Tibial nerve (tissue), 4 donors: ENCODE measurements around the gene ABCB9. TPM values are rescaled to one million over a fixed set of nuclear protein-coding genes. Genes with fewer than 3 reads are reported as not detected.

Experiments used
- DNase-seq, 2 donors: peaks; one replicate each; pipeline ENCODE4 v3.0.0-alpha.2; 2019; ENCODE audit warnings: low spot score in 2 of 2
- H3K27ac ChIP-seq, 4 donors: fragments of 200-600 bp; sonication (generic) in 3 of 4; one replicate each; pipeline ENCODE4 v1.5.1; 2017 to 2019; ENCODE audit warnings: mild to moderate bottlenecking in 1 of 4
- H3K27me3 ChIP-seq, 2 donors: fragments of 200-600 bp; sonication (generic) in 1 of 2; one replicate each; pipeline versions ENCODE4 v1.5.1 to v1.6.0; 2017 to 2019
- H3K36me3 ChIP-seq, 3 donors: fragments of 200-600 bp; sonication (generic); one replicate each; pipeline ENCODE4 v1.5.1; 2018 to 2019
- H3K4me1 ChIP-seq, 4 donors: fragments of 200-600 bp; sonication (generic) in 3 of 4; one replicate each; pipeline ENCODE4 v1.5.1; 2017 to 2019
- H3K4me3 ChIP-seq, 4 donors: fragments of 200-600 bp; sonication (generic) in 3 of 4; one replicate each; pipeline ENCODE4 v1.5.1; 2017 to 2019; ENCODE audit warnings: mild to moderate bottlenecking in 1 of 4, moderate library complexity in 1 of 4
- H3K9me3 ChIP-seq, 4 donors: fragments of 200-600 bp; sonication (generic) in 3 of 4; one replicate each; pipeline ENCODE4 v1.5.1; 2017 to 2019
- CTCF ChIP-seq, 5 experiments: fragments of 200-600 bp in 3 of 5; fragments of 450-650 bp in 2 of 5; sonication (generic) in 3 of 5; IDR thresholded peaks; one replicate each; pipeline ENCODE4 v1.5.1; 2016 to 2019; ENCODE audit warnings: antibody characterized with exemption in 5 of 5, mild to moderate bottlenecking in 3 of 5, moderate library complexity in 2 of 5
- EP300 ChIP-seq, 2 donors: sonication (generic); formaldehyde crosslinking; IDR thresholded peaks; one replicate each; pipeline ENCODE4 v1.6.1; 2017; ENCODE audit warnings: antibody characterized with exemption in 2 of 2, mild to moderate bottlenecking in 1 of 2
- POLR2A ChIP-seq, 2 donors: fragments of 450-650 bp; IDR thresholded peaks; one replicate each; pipeline ENCODE4 v1.6.1; 2017; ENCODE audit warnings: antibody characterized with exemption in 2 of 2, mild to moderate bottlenecking in 2 of 2, moderate library complexity in 2 of 2
- WGBS, 2 donors: methylation state at CpG; one replicate each; pipeline ENCODE4 v1.1.5; 2018; 5-methylcytosine and 5-hydroxymethylcytosine counted together
- total RNA-seq, 4 donors: library from RNA; depleted of rRNA; stranded (reverse); fragments of >200 nt; gene quantifications; one replicate each; pipeline ENCODE4 v1.1.0, GENCODE V29; 2016

The ABCB9 gene
- total RNA-seq, 4 donors from 2014 or later = 4.2 to 11.4 (median 6.0) TPM

GRCh38 chr12:122903693-122904034, 62.6 kb downstream of the ABCB9 start:
- TF ChIP-seq POLR2A (IDR thresholded peaks at IDR 0.05) = no peak
- no peak for TF ChIP-seq EP300 (IDR thresholded peaks at IDR 0.05)
- TF ChIP-seq CTCF (IDR thresholded peaks at IDR 0.05) = no peak
- Histone ChIP-seq H3K9me3 (no peaks in the 10 kb centered on the region), H3K4me3 (no peak overlapping the region), H3K27me3 (no peaks in the 10 kb centered on the region), H3K36me3 (no peaks in the 10 kb centered on the region), H3K4me1 (peaks cover 0 to 14% (median 3%) of the 10 kb centered on the region in 4 donors), H3K27ac (no peak overlapping the region)
- 69 to 73% methylated on average over 7 of the region's 7 CpGs for WGBS, 2 donors
- no peak for DNase-seq

GRCh38 chr12:122902854-122903692, 63.2 kb downstream of the ABCB9 start:
- peaks cover 0 to 19% (median 6%) of the 10 kb centered on the region in 4 donors for H3K4me1 ChIP-seq
- WGBS, 2 donors = 56 to 57% methylated on average over 10 of the region's 10 CpGs
- H3K36me3 ChIP-seq = no peaks in the 10 kb centered on the region
- no peak for TF ChIP-seq CTCF (IDR thresholded peaks at IDR 0.05)
- no peak for TF ChIP-seq EP300 (IDR thresholded peaks at IDR 0.05)
- TF ChIP-seq POLR2A (IDR thresholded peaks at IDR 0.05) = no peak
- no peaks in the 10 kb centered on the region for H3K27me3 ChIP-seq
- H3K9me3 ChIP-seq = no peaks in the 10 kb centered on the region
- no peak overlapping the region for H3K4me3 ChIP-seq
- no peak overlapping the region for H3K27ac ChIP-seq
- DNase-seq = no peak

GRCh38 chr12:122899887-122900286, 66.4 kb downstream of the ABCB9 start:
- no peaks in the 10 kb centered on the region for H3K36me3 ChIP-seq
- WGBS, 2 donors = 92 to 98% methylated on average over 6 of the region's 6 CpGs
- H3K4me3 ChIP-seq = no peak overlapping the region
- peak overlapping the region in 1 of 4 donors; percentile 36 for H3K27ac ChIP-seq
- no peak for DNase-seq
- H3K9me3 ChIP-seq = peaks cover 0 to 4% (median 0%) of the 10 kb centered on the region in 4 donors
- TF ChIP-seq CTCF (IDR thresholded peaks at IDR 0.05) = no peak
- TF ChIP-seq POLR2A (IDR thresholded peaks at IDR 0.05) = no peak
- no peak for TF ChIP-seq EP300 (IDR thresholded peaks at IDR 0.05)
- H3K27me3 ChIP-seq = no peaks in the 10 kb centered on the region
- peaks cover 0 to 21% (median 10%) of the 10 kb centered on the region in 4 donors for H3K4me1 ChIP-seq

GRCh38 chr12:122896662-122897061, 69.6 kb downstream of the ABCB9 start:
- WGBS, 2 donors = 74 to 83% methylated on average over 7 of the region's 7 CpGs
- peaks cover 0 to 53% (median 39%) of the 10 kb centered on the region in 4 donors for H3K4me1 ChIP-seq
- H3K4me3 ChIP-seq = no peak overlapping the region
- TF ChIP-seq EP300 (IDR thresholded peaks at IDR 0.05) = no peak
- no peak for TF ChIP-seq CTCF (IDR thresholded peaks at IDR 0.05)
- no peak for TF ChIP-seq POLR2A (IDR thresholded peaks at IDR 0.05)
- peaks cover 0 to 4% (median 0%) of the 10 kb centered on the region in 4 donors for H3K9me3 ChIP-seq
- H3K36me3 ChIP-seq = no peaks in the 10 kb centered on the region
- DNase-seq = no peak
- no peaks in the 10 kb centered on the region for H3K27me3 ChIP-seq
- peak overlapping the region; percentile 87 to 98 (median 92) for H3K27ac ChIP-seq
